MCF 10A (cell line): ENCODE measurements around the gene PLA2G2C. TPM values are rescaled to one million over a fixed set of nuclear protein-coding genes. Genes with fewer than 3 reads are reported as not detected.

ENCODE experiments used
- BruUV-seq: library from RNA; stranded (reverse); fragments of 400-500 nt; replicated peaks from 2 replicates; lab custom pipeline; 2021; lab: Mats Ljungman, UMichigan
- CTCF ChIA-PET: fragments of 300-600 bp; sonication (Branson Sonifier 250); formaldehyde crosslinking; extraction: SDS; loops from one replicate; lab custom pipeline; 2021; ENCODE audit warnings: antibody characterized with exemption, inconsistent platforms; lab: Yijun Ruan, JAX
- POLR2A ChIA-PET: fragments of 300-600, 350-650 bp; sonication (Branson Sonifier 250); formaldehyde crosslinking; extraction: SDS; loops from one replicate; lab custom pipeline; 2020; ENCODE audit warnings: antibody characterized with exemption, inconsistent platforms; lab: Yijun Ruan, JAX
- DNase-seq: peaks from one replicate; pipeline ENCODE4 v3.0.0-alpha.2; 2018; ENCODE audit not compliant: unreplicated experiment
- H3K27ac Mint-ChIP-seq: one replicate; pipeline ENCODE4 v1.8.0; 2022; ENCODE audit warnings: mild to moderate bottlenecking, low read depth, mixed read lengths; ENCODE audit not compliant: unreplicated experiment
- H3K27me3 Mint-ChIP-seq: one replicate; pipeline ENCODE4 v1.8.0; 2022; ENCODE audit warnings: mixed read lengths; ENCODE audit not compliant: insufficient read depth, unreplicated experiment
- H3K36me3 Mint-ChIP-seq: one replicate; pipeline ENCODE4 v1.8.0; 2022; ENCODE audit warnings: mild to moderate bottlenecking, moderate library complexity, mixed read lengths; ENCODE audit not compliant: insufficient read depth, unreplicated experiment
- H3K4me1 Mint-ChIP-seq: one replicate; pipeline ENCODE4 v1.8.0; 2022; ENCODE audit warnings: mixed read lengths; ENCODE audit not compliant: insufficient read depth, unreplicated experiment
- H3K4me3 Mint-ChIP-seq: one replicate; pipeline ENCODE4 v1.8.0; 2022; ENCODE audit warnings: mild to moderate bottlenecking, moderate library complexity, mixed read lengths; ENCODE audit not compliant: unreplicated experiment
- H3K9me3 Mint-ChIP-seq: one replicate; pipeline ENCODE4 v1.8.0; 2022; ENCODE audit warnings: mixed read lengths; ENCODE audit not compliant: unreplicated experiment
- intact Hi-C: fragments of 100-400 bp; cut with micrococcal nuclease; formaldehyde crosslinking; loops from 2 replicates; pipeline ENCODE4 v1.14.1; 2022
- total RNA-seq: library from RNA; stranded (reverse); gene quantifications from 2 replicates; pipeline ENCODE4 v1.2.3, GENCODE V29; 2022
- TF ChIP-seq, protein P1 (sequence below): fragments of 200-600 bp; IDR thresholded peaks from one replicate; pipeline ENCODE4 v1.8.0; 2022; ENCODE audit warnings: antibody characterized with exemption, mild to moderate bottlenecking; ENCODE audit not compliant: unreplicated experiment

PLA2G2C gene
- total RNA-seq, 1 experiment from 2014 or later: not detected

DNA sequence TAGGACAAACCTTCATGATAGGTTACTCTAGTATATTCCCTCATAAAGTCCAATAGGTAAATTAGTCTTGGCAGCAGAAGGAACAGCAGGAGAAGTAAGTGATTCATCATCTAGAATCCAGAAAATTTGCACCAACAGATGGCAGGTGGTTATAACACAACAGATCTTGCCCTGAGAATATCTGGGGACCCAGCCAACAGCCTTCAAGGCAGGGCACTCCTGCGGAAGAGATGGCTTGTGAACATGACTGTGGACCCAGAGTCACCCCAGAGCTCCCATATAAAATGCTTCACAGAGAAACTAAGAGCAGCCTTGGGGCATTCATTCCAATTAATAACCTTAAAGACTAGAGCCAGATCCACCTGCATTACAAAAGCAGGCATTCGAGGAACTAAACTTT, 7.9 kb upstream of the PLA2G2C start:
- Mint-ChIP-seq H3K27ac (no peak overlapping the region), H3K36me3 (no peaks in the 10 kb centered on the region), H3K4me3 (no peak overlapping the region), H3K9me3 (no peaks in the 10 kb centered on the region), H3K4me1 (peaks cover 27% of the 10 kb centered on the region), H3K27me3 (peaks cover 5% of the 10 kb centered on the region)
- ChIA-PET CTCF (interaction anchor here (1.2 to 3.1 kb wide), 6 partner anchors 13 to 103 kb away, joined by 3 to 13 read pairs (median 6); no protein-coding TSS in a partner anchor), POLR2A (interaction anchor here (0.7 to 1.1 kb wide), 2 partner anchors 15 to 140 kb away, joined by 3 to 5 read pairs; no protein-coding TSS in a partner anchor)
- BruUV-seq: no TSS peak
- TF ChIP-seq, protein P1, sequence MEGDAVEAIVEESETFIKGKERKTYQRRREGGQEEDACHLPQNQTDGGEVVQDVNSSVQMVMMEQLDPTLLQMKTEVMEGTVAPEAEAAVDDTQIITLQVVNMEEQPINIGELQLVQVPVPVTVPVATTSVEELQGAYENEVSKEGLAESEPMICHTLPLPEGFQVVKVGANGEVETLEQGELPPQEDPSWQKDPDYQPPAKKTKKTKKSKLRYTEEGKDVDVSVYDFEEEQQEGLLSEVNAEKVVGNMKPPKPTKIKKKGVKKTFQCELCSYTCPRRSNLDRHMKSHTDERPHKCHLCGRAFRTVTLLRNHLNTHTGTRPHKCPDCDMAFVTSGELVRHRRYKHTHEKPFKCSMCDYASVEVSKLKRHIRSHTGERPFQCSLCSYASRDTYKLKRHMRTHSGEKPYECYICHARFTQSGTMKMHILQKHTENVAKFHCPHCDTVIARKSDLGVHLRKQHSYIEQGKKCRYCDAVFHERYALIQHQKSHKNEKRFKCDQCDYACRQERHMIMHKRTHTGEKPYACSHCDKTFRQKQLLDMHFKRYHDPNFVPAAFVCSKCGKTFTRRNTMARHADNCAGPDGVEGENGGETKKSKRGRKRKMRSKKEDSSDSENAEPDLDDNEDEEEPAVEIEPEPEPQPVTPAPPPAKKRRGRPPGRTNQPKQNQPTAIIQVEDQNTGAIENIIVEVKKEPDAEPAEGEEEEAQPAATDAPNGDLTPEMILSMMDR: no peak
- intact Hi-C loops: loop anchor here (2.0 kb wide), 3 partner anchors 93 to 277 kb away; no protein-coding TSS in a partner anchor
- peak; percentile 78 for DNase-seq

DNA sequence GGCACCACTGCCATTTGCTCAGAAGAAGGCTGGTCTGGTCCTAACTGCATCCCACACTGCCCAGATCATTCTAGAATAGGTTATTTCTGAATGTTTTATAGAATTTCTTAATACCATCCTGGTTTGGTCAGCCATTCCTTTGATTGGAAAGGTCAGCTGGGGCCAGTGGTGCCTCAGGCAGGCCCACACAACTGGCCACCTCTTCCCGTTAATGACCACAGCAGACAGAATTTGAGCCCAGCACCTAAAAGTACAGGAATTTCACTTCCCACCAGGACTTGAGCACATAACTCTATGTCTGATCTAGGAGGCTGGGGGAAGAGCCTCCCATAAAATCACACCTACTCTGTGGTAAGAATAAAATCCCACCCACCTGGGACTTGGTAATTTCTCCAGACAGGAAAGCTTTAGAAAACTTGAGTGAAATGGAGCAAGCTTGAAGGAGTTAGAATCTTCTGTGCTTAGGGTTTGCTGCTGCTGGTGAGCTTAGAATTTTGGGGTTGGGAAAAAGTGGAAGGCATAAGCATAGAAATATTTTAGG, 6.6 kb upstream of the PLA2G2C start:
- H3K4me1 Mint-ChIP-seq: peaks cover 26% of the 10 kb centered on the region
- BruUV-seq: no TSS peak
- H3K4me3 Mint-ChIP-seq: no peak overlapping the region
- no peak overlapping the region for H3K27ac Mint-ChIP-seq
- H3K9me3 Mint-ChIP-seq: no peaks in the 10 kb centered on the region
- peaks cover 18% of the 10 kb centered on the region for H3K27me3 Mint-ChIP-seq
- CTCF ChIA-PET: interaction anchor here (0.8 to 3.1 kb wide), 9 partner anchors 12 to 302 kb away, joined by 3 to 13 read pairs (median 4); no protein-coding TSS in a partner anchor
- TF ChIP-seq, protein P1: no peak
- POLR2A ChIA-PET: interaction anchor here (1.2 kb wide), 1 partner anchor 45 kb away, joined by 3 read pairs; no protein-coding TSS in a partner anchor
- intact Hi-C loops: no loop called here
- H3K36me3 Mint-ChIP-seq: no peaks in the 10 kb centered on the region
- DNase-seq: no peak

DNA sequence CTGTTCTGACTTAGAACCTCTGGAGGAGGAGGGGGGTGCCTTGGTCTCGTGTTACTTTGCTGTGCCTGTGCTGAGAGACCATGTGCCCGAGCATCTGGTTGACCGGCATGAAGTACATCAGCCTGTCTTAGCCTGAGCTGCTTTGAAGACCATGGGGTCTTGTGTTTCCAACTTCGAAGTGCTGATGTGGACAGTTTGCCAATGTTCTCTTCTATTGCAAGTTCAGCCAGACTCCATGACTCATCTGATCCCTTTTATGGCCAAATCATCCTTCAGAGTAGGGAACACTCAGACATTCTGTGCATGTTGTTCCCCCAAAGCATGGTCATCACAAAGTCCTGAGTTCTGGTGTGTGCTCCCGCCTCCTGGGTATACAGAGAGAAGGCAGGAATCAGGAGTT, 6.0 kb upstream of the PLA2G2C start:
- intact Hi-C loops: no loop called here
- TF ChIP-seq, protein P1: no peak
- DNase-seq: peak; percentile 47
- H3K4me1 Mint-ChIP-seq: peaks cover 24% of the 10 kb centered on the region
- peaks cover 23% of the 10 kb centered on the region for H3K27me3 Mint-ChIP-seq
- ChIA-PET CTCF (interaction anchor here (0.8 to 2.6 kb wide), 4 partner anchors 20 to 302 kb away, joined by 3 to 13 read pairs (median 4); no protein-coding TSS in a partner anchor), POLR2A (interaction anchor here (0.7 kb wide), 1 partner anchor 707 kb away, joined by 3 read pairs; the partner anchor contains the start of gene CAPZB)
- no peak overlapping the region for H3K4me3 Mint-ChIP-seq
- no peak overlapping the region for H3K27ac Mint-ChIP-seq
- H3K9me3 Mint-ChIP-seq: no peaks in the 10 kb centered on the region
- H3K36me3 Mint-ChIP-seq: no peaks in the 10 kb centered on the region
- BruUV-seq: no TSS peak

DNA sequence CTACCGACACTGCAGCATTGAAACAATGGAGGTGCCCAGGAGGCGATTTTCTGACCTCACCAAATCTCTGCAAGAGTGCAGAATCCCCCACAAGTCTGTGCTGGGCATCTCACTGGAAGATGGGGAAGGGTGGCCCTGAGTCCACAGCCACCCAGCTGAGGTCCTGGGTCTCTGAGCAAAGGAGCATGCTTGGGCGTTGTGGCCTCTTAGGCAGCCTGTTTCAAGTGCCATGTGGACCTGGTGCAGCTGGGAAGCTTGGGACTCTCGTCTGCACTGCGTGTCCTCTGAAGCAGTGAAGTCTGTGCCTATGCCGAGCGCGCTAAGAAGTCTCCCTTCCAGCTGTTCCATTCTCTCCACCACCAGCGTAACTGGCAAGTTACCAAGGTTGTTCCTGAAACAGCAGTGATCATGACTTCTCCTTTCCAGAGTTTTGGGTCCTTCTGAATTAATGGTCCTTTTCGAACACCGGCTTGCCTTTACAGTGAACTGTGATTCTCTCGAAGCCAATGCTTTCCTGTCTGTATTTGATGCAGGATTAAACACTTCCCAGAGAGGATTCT, 5.0 kb upstream of the PLA2G2C start:
- intact Hi-C loops: no loop called here
- BruUV-seq: no TSS peak
- DNase-seq: no peak
- H3K27me3 Mint-ChIP-seq: peaks cover 23% of the 10 kb centered on the region
- POLR2A ChIA-PET: no interaction called here
- H3K27ac Mint-ChIP-seq: no peak overlapping the region
- no peaks in the 10 kb centered on the region for H3K36me3 Mint-ChIP-seq
- TF ChIP-seq, protein P1: no peak
- no peak overlapping the region for H3K4me3 Mint-ChIP-seq
- H3K4me1 Mint-ChIP-seq: peaks cover 20% of the 10 kb centered on the region
- CTCF ChIA-PET: interaction anchor here (0.8 to 1.2 kb wide), 2 partner anchors 12 to 33 kb away, joined by 3 to 5 read pairs; no protein-coding TSS in a partner anchor
- no peaks in the 10 kb centered on the region for H3K9me3 Mint-ChIP-seq
